AG08396 (cell line): ENCODE measurements around the gene STK17B.
A peak's percentile ranks its signal among the peaks of the same experiment; 100 is the strongest.

Experiments
- DNase-seq: peaks from one replicate; pipeline ENCODE4 v3.0.0; 2012; ENCODE audit warnings: low spot score, mixed read lengths

STK17B gene

GRCh38 chr2:196155575-196155974 lies 15.8 kb downstream of the STK17B start:
- DNase-seq: no peak

GRCh38 chr2:196153480-196153879 lies 17.9 kb downstream of the STK17B start:
- DNase-seq: no peak

- DNase-seq: no peak
Observed at GRCh38 chr2:196149948-196150347, 21.4 kb downstream of the STK17B start.

- no peak for DNase-seq
Observed at GRCh38 chr2:196148736-196149135, 22.6 kb downstream of the STK17B start.

- no peak for DNase-seq
Observed at GRCh38 chr2:196145256-196145655, 26.1 kb downstream of the STK17B start.

- DNase-seq: no peak
Observed at GRCh38 chr2:196144513-196145126, 26.8 kb downstream of the STK17B start.

- DNase-seq: no peak
Observed at GRCh38 chr2:196143730-196144131, 27.6 kb downstream of the STK17B start.

GRCh38 chr2:196142825-196143224 lies 28.6 kb downstream of the STK17B start:
- DNase-seq: no peak

- no peak for DNase-seq
Observed at GRCh38 chr2:196140213-196140612, 31.2 kb downstream of the STK17B start.

- no peak for DNase-seq
Observed at GRCh38 chr2:196137271-196137670, 34.1 kb downstream of the STK17B start.

- DNase-seq: no peak
Observed at GRCh38 chr2:196136151-196136550, 35.2 kb downstream of the STK17B start.

GRCh38 chr2:196131949-196132925 lies 39.1 kb downstream of the STK17B start:
- no peak for DNase-seq

- DNase-seq: no peak
Observed at GRCh38 chr2:196131384-196131937, 39.9 kb downstream of the STK17B start.

GRCh38 chr2:196130039-196130825 lies 41.1 kb downstream of the STK17B start:
- no peak for DNase-seq

- no peak for DNase-seq
Observed at GRCh38 chr2:196128749-196129148, 42.6 kb downstream of the STK17B start.

- no peak for DNase-seq
Observed at GRCh38 chr2:196125596-196125995, 45.8 kb downstream of the STK17B start.

- no peak for DNase-seq
Observed at GRCh38 chr2:196123679-196124373, 47.6 kb downstream of the STK17B start.

GRCh38 chr2:196119926-196120325 lies 51.5 kb downstream of the STK17B start:
- DNase-seq: no peak

- DNase-seq: no peak
Observed at GRCh38 chr2:196117214-196117705, 54.1 kb downstream of the STK17B start.

- peak; percentile 24 for DNase-seq
Observed at GRCh38 chr2:196113061-196113974, 58.1 kb downstream of the STK17B start.
